Esophagus mucosa (tissue), 1 donor: ENCODE data around the gene EDNRB. TPM values are rescaled to one million over a fixed set of nuclear protein-coding genes. Genes with fewer than 3 reads are reported as not detected.
"Not testable (repeated sequence)": the region's sequence is repeated elsewhere in the genome, so short reads cannot be mapped to it uniquely, and the experiment has no call there.

Source experiments
- ATAC-seq: fragments of 200-7000 bp; cut with Tn5 transposase; one replicate; pipeline ENCODE4 v1.9.1; 2020
- total RNA-seq: library from RNA; stranded (reverse); gene quantifications from one replicate; pipeline ENCODE4 v1.2.4, GENCODE V29; 2023
- donor health status: DM: yes; HTN: yes; CAD: no.

EDNRB gene
- 2.6 TPM for total RNA-seq

DNA sequence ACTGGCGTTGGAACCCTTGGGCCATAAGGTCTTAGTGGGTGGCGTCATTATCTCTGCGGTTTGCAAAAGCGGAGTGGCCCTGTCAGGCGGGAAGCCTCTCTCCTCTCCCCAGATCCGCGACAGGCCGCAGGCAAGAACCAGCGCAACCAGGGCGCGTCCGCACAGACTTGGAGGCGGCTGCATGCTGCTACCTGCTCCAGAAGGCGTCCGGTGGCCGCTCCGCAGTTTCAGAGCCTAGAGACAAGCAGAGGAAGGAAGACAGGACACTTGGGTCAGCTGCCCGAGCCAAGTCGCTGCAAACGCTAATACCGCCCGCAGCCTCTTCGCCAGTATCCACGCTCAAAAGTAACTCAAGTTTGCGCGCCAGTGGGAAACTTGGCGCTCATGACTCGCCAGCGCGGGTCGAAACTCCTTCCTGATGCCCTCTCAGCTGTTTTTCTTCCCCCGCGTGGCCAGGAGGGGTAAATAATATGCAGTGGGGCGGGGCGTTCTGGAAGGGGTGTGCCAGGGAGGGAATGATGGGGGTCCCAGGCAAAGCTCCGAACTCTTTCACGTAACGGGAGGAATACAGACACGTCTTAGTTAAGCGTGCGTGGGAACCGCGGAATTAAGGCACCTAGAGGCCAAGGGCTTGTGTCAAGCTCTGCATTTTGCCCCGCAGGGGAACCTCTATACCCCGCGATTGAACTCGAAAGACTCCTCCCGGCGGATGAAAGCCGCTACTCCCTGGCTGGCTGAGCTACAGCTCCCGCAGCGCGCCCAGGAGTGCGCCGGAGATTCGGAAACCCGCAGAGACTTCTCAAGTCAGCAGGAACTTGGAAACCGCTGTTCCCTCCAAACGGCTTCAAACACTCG lies at the start of gene EDNRB:
EDNRB (minus strand) TSS at position 441 of the 855 bp plus-strand sequence; CDS start at position 183, 258 bp downstream.
- ATAC-seq, result peak; percentile 28

DNA sequence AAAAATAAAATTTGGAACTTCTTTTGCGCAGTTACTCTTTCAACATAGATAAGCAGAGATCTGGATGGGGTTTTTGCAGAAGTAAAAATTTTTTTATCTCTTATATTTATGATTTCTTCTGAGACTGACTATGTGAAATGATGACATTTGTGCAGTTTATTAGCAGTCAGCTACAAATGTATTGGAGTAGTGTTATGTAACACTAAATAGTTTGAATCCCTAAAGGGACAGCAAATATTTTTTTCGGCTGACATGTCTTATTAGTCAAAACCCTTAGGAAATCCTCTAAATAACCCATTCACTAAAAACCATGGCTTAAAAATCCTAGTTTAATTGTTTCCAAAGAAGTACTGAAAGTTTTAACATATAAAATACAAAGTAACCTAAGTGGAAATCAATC lies 48.0 kb upstream of the EDNRB start:
- ATAC-seq, result no peak

- no peak for ATAC-seq
Observed at GRCh38 chr13:77952737-77953136, 34.1 kb upstream of the EDNRB start.

DNA sequence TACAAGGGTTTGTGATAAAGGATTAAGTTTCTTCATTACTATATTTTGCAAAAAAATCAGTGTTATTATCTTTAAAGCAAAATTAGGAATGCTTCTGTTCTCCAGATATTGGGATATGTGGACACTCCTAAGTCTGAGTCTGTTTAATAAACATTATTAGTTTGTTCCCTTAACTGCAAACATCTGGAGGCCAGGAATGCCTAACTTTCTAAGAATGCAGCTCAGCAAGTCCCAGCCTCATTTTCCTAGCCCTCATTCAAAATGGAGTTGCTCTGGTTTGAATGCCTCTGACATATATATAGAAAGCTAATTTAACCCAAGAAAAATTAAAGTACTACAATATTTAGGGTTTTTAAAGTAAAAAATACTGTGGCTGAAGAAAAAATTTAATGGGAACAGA lies 33.6 kb upstream of the EDNRB start:
- no peak for ATAC-seq

- ATAC-seq, result no peak
Observed at GRCh38 chr13:77946522-77946921, 27.9 kb upstream of the EDNRB start.

DNA sequence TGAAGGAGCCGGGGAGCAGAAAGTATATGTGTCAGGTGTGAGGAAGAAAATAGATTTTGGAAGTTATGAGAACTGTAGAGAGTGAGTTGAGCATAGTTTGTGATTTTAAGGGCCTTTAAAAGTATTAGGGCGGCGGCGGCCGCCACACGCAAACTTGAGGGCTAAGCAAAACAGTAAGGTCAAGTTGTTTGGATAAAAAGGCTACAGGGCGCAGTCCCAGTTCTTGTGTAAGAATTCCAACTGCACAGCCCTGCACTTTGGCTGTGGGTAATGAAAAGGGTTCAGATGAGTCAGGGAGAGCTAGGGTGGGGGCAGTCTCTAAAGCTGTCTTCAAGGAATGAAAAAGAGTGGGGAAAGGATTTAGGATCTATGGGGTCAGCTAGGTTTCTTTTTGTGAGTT lies 16.4 kb upstream of the EDNRB start:
- ATAC-seq, result not testable (repeated sequence)

GRCh38 chr13:77930430-77930829 lies 11.8 kb upstream of the EDNRB start:
- ATAC-seq, result no peak

GRCh38 chr13:77928909-77929308 lies 10.3 kb upstream of the EDNRB start:
- no peak for ATAC-seq

- no peak for ATAC-seq
Observed at GRCh38 chr13:77925616-77926015, 7.0 kb upstream of the EDNRB start.

GRCh38 chr13:77919921-77920294 lies 1.3 kb upstream of the EDNRB start:
- ATAC-seq, result no peak

DNA sequence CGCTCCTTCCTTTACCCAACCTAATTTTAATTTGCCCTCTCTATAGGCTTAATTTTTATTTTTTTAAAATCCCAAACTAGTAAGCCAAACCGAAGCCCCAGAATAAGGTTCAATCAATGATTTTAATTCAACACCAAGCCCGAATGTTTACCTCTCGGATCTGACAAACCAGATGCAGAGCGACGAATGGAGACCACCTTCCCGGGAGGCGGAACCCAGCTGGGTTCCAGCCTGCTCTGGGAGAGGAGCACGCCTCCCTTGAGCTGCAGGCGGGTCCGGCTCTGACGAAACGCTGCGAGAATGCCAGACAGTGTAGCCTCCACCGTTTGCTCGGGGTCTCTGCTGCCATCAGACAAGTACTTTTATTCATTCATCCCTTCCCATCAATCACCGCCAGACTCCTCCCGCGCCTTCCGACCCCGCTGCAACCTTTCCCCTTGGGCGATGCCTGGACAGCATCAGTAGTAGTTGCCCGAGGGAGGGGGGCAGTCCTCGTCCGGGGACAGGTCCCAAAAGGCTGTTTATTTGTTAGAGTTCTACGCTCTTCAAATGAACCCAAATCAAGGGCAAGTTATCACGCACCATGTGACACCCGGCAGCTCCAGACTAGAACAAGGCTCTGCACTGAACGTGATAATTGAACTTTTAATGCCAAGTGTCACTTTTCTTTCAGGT lies 752 bp upstream of the EDNRB start:
- ATAC-seq, result no peak

GRCh38 chr13:77916488-77916887 lies 2.1 kb downstream of the EDNRB start:
- ATAC-seq, result no peak

GRCh38 chr13:77915686-77916085 lies 2.9 kb downstream of the EDNRB start:
- ATAC-seq, result no peak

GRCh38 chr13:77913003-77913402 lies 5.6 kb downstream of the EDNRB start:
- no peak for ATAC-seq

- ATAC-seq, result no peak
Observed at GRCh38 chr13:77911751-77912150, 6.9 kb downstream of the EDNRB start.

DNA sequence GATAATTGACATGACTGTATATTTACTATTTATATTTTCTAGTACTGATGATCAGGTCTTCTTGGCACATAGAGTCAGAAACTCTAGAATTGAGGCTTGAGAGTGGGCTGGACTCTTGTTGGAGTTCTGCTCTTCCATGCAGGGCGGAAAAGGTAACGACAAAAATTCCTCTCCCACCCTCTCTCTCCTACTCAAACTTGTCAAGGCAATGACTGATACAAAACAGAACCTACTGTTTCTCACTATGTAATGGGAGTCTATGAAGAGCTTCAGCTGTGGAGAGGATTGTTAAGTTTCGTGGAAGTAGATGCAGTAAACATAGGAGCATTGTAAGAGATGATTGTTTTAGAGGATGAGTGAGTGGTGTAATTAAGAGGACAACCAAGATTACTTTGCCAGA lies 8.8 kb downstream of the EDNRB start:
- ATAC-seq, result no peak

DNA sequence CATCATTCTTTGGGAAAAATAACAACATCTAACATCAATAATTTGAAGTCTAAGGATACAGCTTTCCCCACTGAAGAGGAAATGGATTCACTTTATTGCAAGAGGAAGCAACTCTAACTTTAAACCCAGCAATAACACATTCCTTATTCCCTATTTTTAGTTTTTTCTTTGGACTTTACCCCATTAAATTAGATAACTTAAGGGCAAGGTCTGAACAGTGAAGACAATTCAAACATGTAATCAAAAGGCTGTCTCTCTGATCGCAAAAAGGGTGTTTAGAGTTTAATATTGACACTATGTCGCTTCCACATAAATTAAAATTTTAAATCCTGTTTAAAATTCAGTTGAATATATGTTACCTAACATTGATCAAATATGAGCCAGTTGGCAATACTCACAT lies 10.1 kb downstream of the EDNRB start:
- ATAC-seq, result no peak

GRCh38 chr13:77907666-77908341 lies 10.8 kb downstream of the EDNRB start:
- no peak for ATAC-seq

GRCh38 chr13:77904031-77904430 lies 14.6 kb downstream of the EDNRB start:
- ATAC-seq, result no peak

- ATAC-seq, result no peak
Observed at GRCh38 chr13:77903435-77903834, 15.2 kb downstream of the EDNRB start.

- ATAC-seq, result no peak
Observed at GRCh38 chr13:77902319-77902963, 16.2 kb downstream of the EDNRB start.

DNA sequence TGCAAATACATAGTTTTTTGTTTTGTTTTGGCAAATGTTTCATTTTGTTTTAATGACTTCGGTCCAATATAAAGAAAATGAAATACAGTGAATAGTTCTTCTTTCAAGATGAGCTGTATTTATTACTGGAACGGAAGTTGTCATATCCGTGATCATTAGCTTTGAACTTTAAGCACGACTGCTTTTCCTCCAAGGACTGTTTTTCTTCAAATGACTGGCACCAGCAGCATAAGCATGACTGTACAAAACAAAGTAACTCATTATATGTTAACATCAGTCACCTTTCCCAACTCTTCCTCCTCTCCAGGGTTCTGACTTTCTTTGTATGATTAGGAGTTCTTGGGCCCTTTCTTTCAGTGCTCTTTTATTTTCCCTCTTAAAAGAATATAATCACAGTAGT lies 20.5 kb downstream of the EDNRB start:
- ATAC-seq, result no peak

- ATAC-seq, result no peak
Observed at GRCh38 chr13:77896977-77897376, 21.7 kb downstream of the EDNRB start.
